IMR-90 (cell line): Measurements from ENCODE around the gene CDC25A. TPM values are rescaled to one million over a fixed set of nuclear protein-coding genes. Genes with fewer than 3 reads are reported as not detected.

Experiments used
- ATAC-seq: fragments of 200-7000 bp; cut with Tn5 transposase; 2 replicates; pipeline ENCODE4 v1.9.1; 2020; ENCODE audit warnings: low read depth, mild to moderate bottlenecking, moderate library complexity
- BruUV-seq: library from RNA; stranded (reverse); fragments of 400-500 nt; replicated peaks from 2 replicates; lab custom pipeline; 2021; lab: Mats Ljungman, UMichigan
- CTCF ChIA-PET: fragments of 300-600 bp; formaldehyde crosslinking; extraction: SDS; loops from one replicate; lab custom pipeline; 2021; ENCODE audit warnings: antibody characterized with exemption; lab: Yijun Ruan, JAX
- POLR2A ChIA-PET: fragments of 300-600 bp; sonication (Branson Sonifier 250); formaldehyde crosslinking; loops from one replicate; lab custom pipeline; 2022; ENCODE audit warnings: antibody characterized with exemption; ENCODE audit not compliant: unreplicated experiment; lab: Charles Lee
- DNase-seq: peaks from one replicate; pipeline ENCODE4 v3.0.0; 2013
- H2AFZ ChIP-seq: replicated peaks from 2 replicates; pipeline ENCODE3; 2013; ENCODE audit warnings: low read length, mild to moderate bottlenecking; ENCODE audit not compliant: poor library complexity
- H2AK5ac ChIP-seq: 2 replicates; pipeline ENCODE4 v1.6.1; 2013; ENCODE audit warnings: low read depth, low read length, inconsistent platforms
- H2AK9ac ChIP-seq: replicated peaks from 2 replicates; pipeline ENCODE3; 2013; ENCODE audit warnings: mild to moderate bottlenecking, low read depth, low read length, moderate library complexity; ENCODE audit not compliant: poor library complexity
- H2BK120ac ChIP-seq: 2 replicates; pipeline ENCODE4 v1.6.1; 2013; ENCODE audit warnings: low read depth, low read length, inconsistent platforms
- H2BK15ac ChIP-seq: 3 replicates; pipeline ENCODE4 v1.6.1; 2013; ENCODE audit warnings: low read depth, low read length, inconsistent platforms
- H2BK20ac ChIP-seq: 2 replicates; pipeline ENCODE4 v1.6.1; 2013; ENCODE audit warnings: low read depth, mild to moderate bottlenecking, inconsistent platforms, low read length, moderate library complexity
- H2BK5ac ChIP-seq: 2 replicates; pipeline ENCODE4 v1.6.1; 2013; ENCODE audit warnings: mild to moderate bottlenecking, low read depth, low read length, inconsistent platforms; ENCODE audit not compliant: poor library complexity, severe bottlenecking
- H3K14ac ChIP-seq: replicated peaks from 2 replicates; pipeline ENCODE4 v1.6.1; 2013; ENCODE audit warnings: low read depth, low read length, inconsistent platforms
- H3K18ac ChIP-seq: 2 replicates; pipeline ENCODE4 v1.6.1; 2013; ENCODE audit warnings: low read depth, low read length, control low read depth
- H3K23ac ChIP-seq: 2 replicates; pipeline ENCODE4 v1.6.1; 2013; ENCODE audit warnings: low read depth, low read length, inconsistent platforms
- H3K27ac ChIP-seq: 2 replicates; pipeline ENCODE4 v1.5.1; 2013; ENCODE audit warnings: mild to moderate bottlenecking, control low read depth, low read length; ENCODE audit not compliant: insufficient read depth
- H3K27me3 ChIP-seq: 2 replicates; pipeline ENCODE4 v1.6.1; 2013; ENCODE audit warnings: low read length; ENCODE audit not compliant: control insufficient read depth, insufficient read depth
- H3K36me3 ChIP-seq: 2 replicates; pipeline ENCODE4 v1.6.1; 2013; ENCODE audit warnings: low read length, mixed read lengths; ENCODE audit not compliant: control insufficient read depth, insufficient read depth
- H3K4ac ChIP-seq: 2 replicates; pipeline ENCODE4 v1.6.1; 2013; ENCODE audit warnings: low read depth, low read length, inconsistent platforms
- H3K4me1 ChIP-seq: 2 replicates; pipeline ENCODE4 v1.6.1; 2013; ENCODE audit warnings: low read length, mixed read lengths; ENCODE audit not compliant: control insufficient read depth, insufficient read depth
- H3K4me2 ChIP-seq: 2 replicates; pipeline ENCODE4 v1.6.1; 2013; ENCODE audit warnings: low read depth, mild to moderate bottlenecking, control low read depth, low read length, moderate library complexity
- H3K4me3 ChIP-seq: 2 replicates; pipeline ENCODE4 v1.5.1; 2013; ENCODE audit warnings: low read depth, mild to moderate bottlenecking, control low read depth, low read length, moderate library complexity; ENCODE audit not compliant: insufficient read depth
- H3K56ac ChIP-seq: 2 replicates; pipeline ENCODE4 v1.6.1; 2013; ENCODE audit warnings: low read length, inconsistent platforms; ENCODE audit not compliant: insufficient read depth; ENCODE audit errors: extremely low read depth
- H3K79me1 ChIP-seq, 2 experiments: 2 replicates each; pipeline ENCODE4 v1.6.1; 2013; ENCODE audit warnings: low read length in 2 of 2, inconsistent platforms in 1 of 2, low read depth in 1 of 2
- H3K9ac ChIP-seq: 2 replicates; pipeline ENCODE4 v1.6.1; 2013; ENCODE audit warnings: low read depth, low read length, control low read depth
- H3K9me1 ChIP-seq: 2 replicates; pipeline ENCODE4 v1.6.1; 2013; ENCODE audit warnings: low read length, inconsistent platforms; ENCODE audit not compliant: insufficient read depth
- H3K9me3 ChIP-seq: 2 replicates; pipeline ENCODE4 v1.6.1; 2013; ENCODE audit warnings: low read length; ENCODE audit not compliant: control insufficient read depth, insufficient read depth
- H4K20me1 ChIP-seq: 2 replicates; pipeline ENCODE4 v1.6.1; 2013; ENCODE audit warnings: low read length, inconsistent platforms; ENCODE audit not compliant: insufficient read depth
- H4K5ac ChIP-seq: 2 replicates; pipeline ENCODE4 v1.6.1; 2013; ENCODE audit warnings: mild to moderate bottlenecking, low read depth, low read length, control low read depth
- H4K8ac ChIP-seq, 2 experiments: 2 replicates each; pipeline ENCODE4 v1.6.1; 2013; ENCODE audit warnings: low read depth in 2 of 2, low read length in 2 of 2, control low read depth in 1 of 2, inconsistent platforms in 1 of 2
- H4K91ac ChIP-seq: 2 replicates; pipeline ENCODE4 v1.6.1; 2013; ENCODE audit warnings: low read depth, low read length, inconsistent platforms; ENCODE audit not compliant: insufficient read depth
- CEBPB ChIP-seq: IDR thresholded peaks from 2 replicates; pipeline ENCODE4 v1.6.1; 2012; ENCODE audit warnings: low read depth, low read length, improper control_type of control experiment
- FOS ChIP-seq: fragments of 150-350 bp; IDR thresholded peaks from 2 replicates; pipeline ENCODE4 v1.6.1; 2016; ENCODE audit warnings: low read depth, low read length
- MAZ ChIP-seq: IDR thresholded peaks from 2 replicates; pipeline ENCODE4 v1.6.1; 2012; ENCODE audit warnings: low read depth, mild to moderate bottlenecking, low read length, improper control_type of control experiment, moderate library complexity, borderline replicate concordance
- NFE2L2 ChIP-seq: fragments of 150-350 bp; IDR thresholded peaks from 2 replicates; pipeline ENCODE4 v1.6.1; 2016; ENCODE audit warnings: low read depth, mild to moderate bottlenecking, low read length
- POLR2A ChIP-seq: IDR thresholded peaks from 2 replicates; pipeline ENCODE4 v1.6.1; 2012; ENCODE audit warnings: mild to moderate bottlenecking, low read depth, low read length
- RCOR1 ChIP-seq: IDR thresholded peaks from 2 replicates; pipeline ENCODE4 v1.6.1; 2012; ENCODE audit warnings: mild to moderate bottlenecking, low read length, improper control_type of control experiment; ENCODE audit not compliant: insufficient replicate concordance
- SMC3 ChIP-seq: fragments of 150-350 bp; IDR thresholded peaks from 2 replicates; pipeline ENCODE4 v1.6.1; 2016; ENCODE audit warnings: low read depth, mild to moderate bottlenecking, antibody characterized with exemption, low read length, moderate library complexity
- WGBS, 2 experiments: methylation state at CpG; one replicate each; pipeline versions ENCODE4 v1.1.5 to v1.1.7; 2013; ENCODE audit warnings: missing lambda C conversion rate in 2 of 2; ENCODE audit not compliant: insufficient read length in 1 of 2; ENCODE audit errors: extremely low coverage in 2 of 2; 5-methylcytosine and 5-hydroxymethylcytosine counted together
- dilution Hi-C: fragments of 300-500 bp; cut with HindIII; formaldehyde crosslinking; loops from one replicate; pipeline ENCODE4 v1.14.3; 2018; ENCODE audit warnings: low sequenced_read_pairs; ENCODE audit not compliant: unreplicated experiment
- in situ Hi-C: fragments of 300-500 bp; cut with MboI; formaldehyde crosslinking; loops from 3 replicates; pipeline ENCODE4 v1.14.3; 2019; ENCODE audit warnings: low sequenced_read_pairs, inconsistent platforms, mixed read lengths
- intact Hi-C: fragments of 100-400 bp; cut with micrococcal nuclease; formaldehyde crosslinking; loops from 2 replicates; pipeline ENCODE4 v1.10.0; 2022
- polyA plus RNA-seq, 3 experiments: library from polyadenylated mRNA; depleted of rRNA; stranded (reverse); fragments of >200 nt; gene quantifications; 2 replicates each; pipeline ENCODE4 v1.2.3, GENCODE V29; 2012; ENCODE audit warnings: low replicate concordance in 1 of 3
- total RNA-seq: library from RNA; depleted of rRNA; stranded (reverse); fragments of >200 nt; gene quantifications from 2 replicates; pipeline ENCODE4 v1.2.3, GENCODE V29; 2012
- TF ChIP-seq, protein P1 (sequence below): conservative IDR thresholded peaks from 2 replicates; pipeline ENCODE4 v1.5.1; 2012; ENCODE audit warnings: mild to moderate bottlenecking, low read depth, low read length, improper control_type of control experiment

The CDC25A gene
- total and polyA plus RNA-seq, 2 of the 4 experiments (the other 2 are of a cell fraction), result 4.2 to 10.6 TPM

DNA sequence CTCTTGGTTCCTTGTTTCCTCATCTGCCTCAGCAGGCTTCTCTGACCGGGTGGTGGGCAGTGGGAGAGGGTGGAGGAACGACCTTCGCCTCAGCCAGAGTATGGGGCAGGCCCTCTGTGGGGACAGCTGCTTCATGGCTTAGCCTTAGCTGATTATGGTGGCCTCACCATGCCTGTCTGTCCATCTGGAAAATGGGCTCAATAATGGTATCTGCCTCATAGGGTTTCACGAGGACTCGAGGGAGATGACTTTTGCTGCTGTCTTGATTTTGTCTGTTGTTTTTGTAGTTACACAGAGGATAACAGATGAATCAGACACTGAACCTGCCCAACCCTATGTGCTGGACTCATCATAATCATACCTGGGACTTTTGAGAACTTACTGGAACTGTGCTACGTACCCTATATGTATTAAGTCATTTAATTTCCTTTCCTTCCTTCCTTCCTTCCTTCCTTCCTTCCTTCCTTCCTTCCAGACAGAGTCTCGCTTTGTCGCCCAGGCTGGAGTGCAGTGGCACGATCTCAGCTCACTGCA is 46.5 kb downstream of the CDC25A start:
- no peak overlapping the region for H4K91ac ChIP-seq
- in situ Hi-C loops (no loop called here), intact Hi-C loops (no loop called here), dilution Hi-C loops (no loop called here)
- H2BK5ac ChIP-seq, result no peak overlapping the region
- BruUV-seq, result no TSS peak
- no peak overlapping the region for H3K56ac ChIP-seq
- H3K4me3 ChIP-seq, result no peak overlapping the region
- H3K18ac ChIP-seq, result no peak overlapping the region
- H2BK120ac ChIP-seq, result no peak overlapping the region
- no peaks in the 10 kb centered on the region for H4K20me1 ChIP-seq
- H3K14ac ChIP-seq, result no peak overlapping the region
- no peak overlapping the region for H2AFZ ChIP-seq
- no peak overlapping the region for H2BK15ac ChIP-seq
- no peaks in the 10 kb centered on the region for H3K9me1 ChIP-seq
- WGBS, 2 experiments, result 90% methylated on average over 2 of the region's 9 CpGs; no CpG with 5 or more reads in 1 of the 2 experiments
- no peak overlapping the region for H3K27ac ChIP-seq
- H3K27me3 ChIP-seq, result no peaks in the 10 kb centered on the region; the same call in 1 of the 2 replicates
- no peaks in the 10 kb centered on the region for H3K36me3 ChIP-seq
- POLR2A ChIA-PET, result no interaction called here
- peaks cover 3% of the 10 kb centered on the region; the same call in 1 of the 2 replicates for H3K4me1 ChIP-seq
- H2AK5ac ChIP-seq, result no peak overlapping the region
- no peak overlapping the region for H2BK20ac ChIP-seq
- H3K23ac ChIP-seq, result no peak overlapping the region
- no peak overlapping the region for H3K4me2 ChIP-seq
- no peak overlapping the region for H4K5ac ChIP-seq
- H3K4ac ChIP-seq, result no peak overlapping the region
- CTCF ChIA-PET, result interaction anchor here (1.0 kb wide), 2 partner anchors 9 to 151 kb away, joined by 3 to 4 read pairs; no protein-coding TSS in a partner anchor
- H3K9me3 ChIP-seq, result no peaks in the 10 kb centered on the region
- no peak for ATAC-seq
- no peak overlapping the region for H2AK9ac ChIP-seq
- H4K8ac ChIP-seq, result no peak overlapping the region
- H3K79me1 ChIP-seq, result no peaks in the 10 kb centered on the region
- no peak for DNase-seq
- TF ChIP-seq MAZ (no peak), SMC3 (no peak), RCOR1 (no peak), CEBPB (no peak), NFE2L2 (no peak), FOS (no peak), POLR2A (no peak)
- TF ChIP-seq, protein P1, sequence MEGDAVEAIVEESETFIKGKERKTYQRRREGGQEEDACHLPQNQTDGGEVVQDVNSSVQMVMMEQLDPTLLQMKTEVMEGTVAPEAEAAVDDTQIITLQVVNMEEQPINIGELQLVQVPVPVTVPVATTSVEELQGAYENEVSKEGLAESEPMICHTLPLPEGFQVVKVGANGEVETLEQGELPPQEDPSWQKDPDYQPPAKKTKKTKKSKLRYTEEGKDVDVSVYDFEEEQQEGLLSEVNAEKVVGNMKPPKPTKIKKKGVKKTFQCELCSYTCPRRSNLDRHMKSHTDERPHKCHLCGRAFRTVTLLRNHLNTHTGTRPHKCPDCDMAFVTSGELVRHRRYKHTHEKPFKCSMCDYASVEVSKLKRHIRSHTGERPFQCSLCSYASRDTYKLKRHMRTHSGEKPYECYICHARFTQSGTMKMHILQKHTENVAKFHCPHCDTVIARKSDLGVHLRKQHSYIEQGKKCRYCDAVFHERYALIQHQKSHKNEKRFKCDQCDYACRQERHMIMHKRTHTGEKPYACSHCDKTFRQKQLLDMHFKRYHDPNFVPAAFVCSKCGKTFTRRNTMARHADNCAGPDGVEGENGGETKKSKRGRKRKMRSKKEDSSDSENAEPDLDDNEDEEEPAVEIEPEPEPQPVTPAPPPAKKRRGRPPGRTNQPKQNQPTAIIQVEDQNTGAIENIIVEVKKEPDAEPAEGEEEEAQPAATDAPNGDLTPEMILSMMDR, result no peak
- H3K9ac ChIP-seq, result no peak overlapping the region
